Adrenal gland (tissue), 12 donors: ENCODE measurements around the gene KMT5B. TPM values are rescaled to one million over a fixed set of nuclear protein-coding genes. Genes with fewer than 3 reads are reported as not detected.

ENCODE experiments used
- DNase-seq, 7 donors: peaks; one replicate each; pipeline ENCODE4 v3.0.0-alpha.2; 2019 to 2020
- H3K27ac ChIP-seq, 5 donors: fragments of 200-600 bp; sonication (generic) in 4 of 5; 1 replicate in 3 of 5; 2 replicates in 2 of 5; pipeline versions ENCODE4 v1.5.1 to v1.8.0; 2016 to 2020; ENCODE audit warnings: mild to moderate bottlenecking in 1 of 5
- H3K27me3 ChIP-seq: fragments of 200-600 bp; 2 replicates; pipeline ENCODE4 v1.8.0; 2021
- H3K36me3 ChIP-seq, 2 donors: fragments of 200-600 bp; replicated peaks in 1 of 2; 1 replicate in 1 of 2; 2 replicates in 1 of 2; pipeline versions ENCODE4 v1.5.1 to v1.8.0; 2018 to 2022
- H3K4me1 ChIP-seq, 2 donors: fragments of 200-600 bp; replicated peaks in 1 of 2; 1 replicate in 1 of 2; 2 replicates in 1 of 2; pipeline versions ENCODE4 v1.5.1 to v1.8.0; 2018 to 2021
- H3K4me3 ChIP-seq, 4 donors: fragments of 200-600 bp; sonication (generic) in 3 of 4; one replicate each; pipeline ENCODE4 v1.5.1; 2016 to 2018
- H3K9me3 ChIP-seq, 3 donors: fragments of 200-600 bp; sonication (generic) in 1 of 3; replicated peaks in 1 of 3; 1 replicate in 2 of 3; 2 replicates in 1 of 3; pipeline versions ENCODE4 v1.5.1 to v1.8.0; 2016 to 2021
- POLR2A ChIP-seq, 2 donors: fragments of 450-650 bp; IDR thresholded peaks; one replicate each; pipeline ENCODE4 v1.6.1; 2017; ENCODE audit warnings: antibody characterized with exemption in 2 of 2, mild to moderate bottlenecking in 2 of 2, moderate library complexity in 1 of 2
- WGBS, 4 donors: extraction: QIAGEN DNeasy Blood & Tissue Kit in 2 of 4; methylation state at CpG; one replicate each; pipeline versions ENCODE4 v1.1.5 to v1.1.7; 2013 to 2017; 5-methylcytosine and 5-hydroxymethylcytosine counted together
- intact Hi-C, 2 donors: fragments of 100-400 bp; cut with DNase I; formaldehyde crosslinking; loops; one replicate each; pipeline versions ENCODE4 v1.14.1 to v1.15.0; 2022 to 2023
- polyA plus RNA-seq, 3 donors: library from polyadenylated mRNA; stranded (reverse); fragments of 200-250 nt in 2 of 3; fragments of 350-450 nt in 1 of 3; fragmentation: Illumina TruSeq in 1 of 3; extraction: RNeasy Lipid Tissue Mini Kit (QIAGEN cat#74804) in 1 of 3; gene quantifications; one replicate each; pipeline ENCODE4 v1.2.3, GENCODE V29; 2013 to 2014
- total RNA-seq, 9 donors: library from RNA; depleted of rRNA in 4 of 9; stranded (reverse); fragments of >200 nt in 4 of 9; fragments of 120-200 nt in 1 of 9; fragmentation: NEBNext Ultra II Directional in 1 of 9; extraction: Animal tissue kit (Norgen Biotek cat#: 25700) in 1 of 9; gene quantifications; one replicate each; pipeline versions ENCODE4 v1.1.0 to v1.2.4, GENCODE V29; 2013 to 2023
- TF ChIP-seq, protein P1 (sequence below), 6 experiments: fragments of 450-650 bp in 4 of 6; fragments of 200-600 bp in 2 of 6; sonication (generic) in 1 of 6; IDR thresholded peaks; 1 replicate in 5 of 6; 2 replicates in 1 of 6; pipeline versions ENCODE4 v1.5.1 to v1.8.0; 2016 to 2021; ENCODE audit warnings: antibody characterized with exemption in 6 of 6, mild to moderate bottlenecking in 2 of 6, moderate library complexity in 1 of 6
- donor health status: healthy with polysubstance abuse.
- donor health status: Bipolar disorder and iron deficiency.
- donor health status: DM: yes; HTN: yes; CAD: no.
- donor health status: DM: no; HTN: no; CAD: no.
- donor health status: DM: no; HTN: no; CAD: no.
- donor health status: DM: yes; HTN: yes; CAD: no.

KMT5B gene
- total and polyA plus RNA-seq, 12 donors: 22.6 to 121 (median 36.9) TPM

DNA sequence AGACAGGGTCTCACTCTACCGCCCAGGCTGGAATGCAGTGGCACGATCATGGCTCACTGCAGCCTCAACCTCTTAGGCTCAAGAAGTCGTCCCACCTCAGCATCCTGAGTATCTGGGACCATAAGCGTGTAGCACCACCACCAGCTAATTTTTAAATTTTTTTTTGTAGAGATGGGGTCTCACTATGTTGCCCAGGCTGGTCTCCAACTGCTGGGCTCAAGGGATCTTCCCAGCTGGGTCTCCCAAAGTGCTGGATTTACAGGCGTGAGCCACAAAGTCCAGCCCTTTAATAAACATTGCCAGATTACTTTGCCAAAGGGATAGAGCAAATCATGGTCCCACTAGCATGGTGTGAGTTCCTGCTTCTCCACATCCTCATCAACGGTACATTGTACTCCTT, 45.6 kb downstream of the KMT5B start:
- H3K4me1 ChIP-seq: peaks cover 3 to 8% of the 10 kb centered on the region in 2 donors
- no peaks in the 10 kb centered on the region for H3K27me3 ChIP-seq
- TF ChIP-seq POLR2A (IDR thresholded peaks at IDR 0.05): no peak
- TF ChIP-seq, protein P1, sequence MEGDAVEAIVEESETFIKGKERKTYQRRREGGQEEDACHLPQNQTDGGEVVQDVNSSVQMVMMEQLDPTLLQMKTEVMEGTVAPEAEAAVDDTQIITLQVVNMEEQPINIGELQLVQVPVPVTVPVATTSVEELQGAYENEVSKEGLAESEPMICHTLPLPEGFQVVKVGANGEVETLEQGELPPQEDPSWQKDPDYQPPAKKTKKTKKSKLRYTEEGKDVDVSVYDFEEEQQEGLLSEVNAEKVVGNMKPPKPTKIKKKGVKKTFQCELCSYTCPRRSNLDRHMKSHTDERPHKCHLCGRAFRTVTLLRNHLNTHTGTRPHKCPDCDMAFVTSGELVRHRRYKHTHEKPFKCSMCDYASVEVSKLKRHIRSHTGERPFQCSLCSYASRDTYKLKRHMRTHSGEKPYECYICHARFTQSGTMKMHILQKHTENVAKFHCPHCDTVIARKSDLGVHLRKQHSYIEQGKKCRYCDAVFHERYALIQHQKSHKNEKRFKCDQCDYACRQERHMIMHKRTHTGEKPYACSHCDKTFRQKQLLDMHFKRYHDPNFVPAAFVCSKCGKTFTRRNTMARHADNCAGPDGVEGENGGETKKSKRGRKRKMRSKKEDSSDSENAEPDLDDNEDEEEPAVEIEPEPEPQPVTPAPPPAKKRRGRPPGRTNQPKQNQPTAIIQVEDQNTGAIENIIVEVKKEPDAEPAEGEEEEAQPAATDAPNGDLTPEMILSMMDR (IDR thresholded peaks at IDR 0.05): no peak
- no peaks in the 10 kb centered on the region for H3K9me3 ChIP-seq
- WGBS, 4 donors: 91 to 97% (median 95%) methylated on average over 6 of the region's 6 CpGs
- intact Hi-C loops: no loop called here
- no peak overlapping the region for H3K4me3 ChIP-seq
- peaks cover 0 to 81% of the 10 kb centered on the region in 2 donors for H3K36me3 ChIP-seq
- no peak overlapping the region for H3K27ac ChIP-seq
- no peak for DNase-seq

DNA sequence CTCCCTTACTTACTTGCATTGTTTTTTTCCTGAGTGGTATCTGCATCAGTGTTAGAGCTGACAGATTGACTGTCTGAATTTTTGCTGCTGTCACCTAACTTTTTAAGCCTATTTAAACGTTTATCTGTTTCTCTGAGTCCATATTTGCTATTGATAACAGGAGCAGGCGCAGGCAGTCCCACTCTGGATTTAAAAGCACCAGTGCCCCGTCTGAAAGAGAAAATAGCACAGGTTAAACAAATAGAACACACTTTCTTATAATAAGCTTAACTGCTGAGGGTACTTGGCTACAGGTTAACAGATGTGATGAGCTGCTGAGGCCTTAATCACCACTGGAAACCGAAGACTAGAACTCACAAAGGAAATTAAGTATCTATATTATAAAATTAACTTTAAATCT, 46.1 kb downstream of the KMT5B start:
- H3K4me3 ChIP-seq: no peak overlapping the region
- H3K9me3 ChIP-seq: no peaks in the 10 kb centered on the region
- no peak for TF ChIP-seq POLR2A (IDR thresholded peaks at IDR 0.05)
- TF ChIP-seq, protein P1 (IDR thresholded peaks at IDR 0.05): no peak
- intact Hi-C loops: no loop called here
- no peak overlapping the region for H3K27ac ChIP-seq
- 63 to 77% (median 73%) methylated on average over 4 of the region's 4 CpGs for WGBS, 4 donors
- H3K4me1 ChIP-seq: peaks cover 3 to 8% of the 10 kb centered on the region in 2 donors
- DNase-seq: no peak
- no peaks in the 10 kb centered on the region for H3K27me3 ChIP-seq
- H3K36me3 ChIP-seq: peaks cover 0 to 76% of the 10 kb centered on the region in 2 donors

- no peak for TF ChIP-seq POLR2A (IDR thresholded peaks at IDR 0.05)
- TF ChIP-seq, protein P1 (IDR thresholded peaks at IDR 0.05): no peak
- H3K4me3 ChIP-seq: no peak overlapping the region
- no peak overlapping the region for H3K27ac ChIP-seq
- no peaks in the 10 kb centered on the region for H3K27me3 ChIP-seq
- no peak for DNase-seq
- WGBS, 4 donors: 86 to 93% (median 89%) methylated on average over 4 of the region's 4 CpGs
- H3K9me3 ChIP-seq: no peaks in the 10 kb centered on the region
- peaks cover 3 to 8% of the 10 kb centered on the region in 2 donors for H3K4me1 ChIP-seq
- intact Hi-C loops: no loop called here
- H3K36me3 ChIP-seq: peaks cover 0 to 64% of the 10 kb centered on the region in 2 donors
These were observed 47.5 kb downstream of the KMT5B start for GRCh38 chr11:68165601-68166000.

- Histone ChIP-seq H3K4me3 (no peak overlapping the region), H3K4me1 (peaks cover 3 to 12% of the 10 kb centered on the region in 2 donors), H3K27ac (no peak overlapping the region), H3K36me3 (peaks cover 0 to 52% of the 10 kb centered on the region in 2 donors), H3K9me3 (no peaks in the 10 kb centered on the region), H3K27me3 (no peaks in the 10 kb centered on the region)
- WGBS, 4 donors: 67 to 85% (median 80%) methylated on average over 2 of the region's 2 CpGs
- TF ChIP-seq, protein P1 (IDR thresholded peaks at IDR 0.05): no peak
- no peak for TF ChIP-seq POLR2A (IDR thresholded peaks at IDR 0.05)
- intact Hi-C loops: no loop called here
- DNase-seq: no peak
These were observed 48.7 kb downstream of the KMT5B start for GRCh38 chr11:68164437-68164836.
